GM19328 (cell line): ENCODE data around the gene KLF11.
"Not testable (repeated sequence)": the region's sequence is repeated elsewhere in the genome, so short reads cannot be mapped to it uniquely, and the experiment has no call there.

Source experiments
- ATAC-seq: cut with Tn5 transposase; IDR thresholded peaks from one replicate; pipeline ENCODE4 v1.9.1; 2021; ENCODE audit warnings: mild to moderate bottlenecking, moderate library complexity; ENCODE audit not compliant: unreplicated experiment

Gene KLF11

DNA sequence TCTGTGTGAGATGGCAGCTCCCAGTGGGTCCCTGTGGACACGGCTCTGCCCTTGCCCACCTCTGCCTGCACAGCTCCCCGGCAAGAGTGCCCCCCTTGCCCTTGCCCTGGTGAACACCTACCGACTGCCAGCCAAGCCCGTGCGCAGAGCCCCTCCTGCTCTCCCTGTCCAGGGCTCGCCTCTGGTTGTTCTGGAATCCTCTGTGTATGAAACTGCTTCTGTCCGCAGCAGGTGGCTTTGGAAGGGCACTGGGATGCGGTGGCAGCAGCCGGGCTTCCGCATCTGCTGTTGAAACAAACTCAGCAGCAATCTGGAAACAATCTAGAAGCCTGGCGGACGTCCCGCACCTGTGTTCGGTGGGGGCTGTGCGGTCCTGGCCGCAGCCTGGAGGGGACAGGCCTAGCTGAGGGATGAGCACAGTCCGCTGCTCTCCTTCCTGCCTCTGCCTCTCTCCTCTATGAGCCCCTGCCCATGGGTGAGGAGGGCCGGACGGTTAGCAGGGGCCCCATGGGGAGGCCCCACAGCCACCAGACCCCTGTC is 34.0 kb upstream of the KLF11 start:
- no peak for ATAC-seq

DNA sequence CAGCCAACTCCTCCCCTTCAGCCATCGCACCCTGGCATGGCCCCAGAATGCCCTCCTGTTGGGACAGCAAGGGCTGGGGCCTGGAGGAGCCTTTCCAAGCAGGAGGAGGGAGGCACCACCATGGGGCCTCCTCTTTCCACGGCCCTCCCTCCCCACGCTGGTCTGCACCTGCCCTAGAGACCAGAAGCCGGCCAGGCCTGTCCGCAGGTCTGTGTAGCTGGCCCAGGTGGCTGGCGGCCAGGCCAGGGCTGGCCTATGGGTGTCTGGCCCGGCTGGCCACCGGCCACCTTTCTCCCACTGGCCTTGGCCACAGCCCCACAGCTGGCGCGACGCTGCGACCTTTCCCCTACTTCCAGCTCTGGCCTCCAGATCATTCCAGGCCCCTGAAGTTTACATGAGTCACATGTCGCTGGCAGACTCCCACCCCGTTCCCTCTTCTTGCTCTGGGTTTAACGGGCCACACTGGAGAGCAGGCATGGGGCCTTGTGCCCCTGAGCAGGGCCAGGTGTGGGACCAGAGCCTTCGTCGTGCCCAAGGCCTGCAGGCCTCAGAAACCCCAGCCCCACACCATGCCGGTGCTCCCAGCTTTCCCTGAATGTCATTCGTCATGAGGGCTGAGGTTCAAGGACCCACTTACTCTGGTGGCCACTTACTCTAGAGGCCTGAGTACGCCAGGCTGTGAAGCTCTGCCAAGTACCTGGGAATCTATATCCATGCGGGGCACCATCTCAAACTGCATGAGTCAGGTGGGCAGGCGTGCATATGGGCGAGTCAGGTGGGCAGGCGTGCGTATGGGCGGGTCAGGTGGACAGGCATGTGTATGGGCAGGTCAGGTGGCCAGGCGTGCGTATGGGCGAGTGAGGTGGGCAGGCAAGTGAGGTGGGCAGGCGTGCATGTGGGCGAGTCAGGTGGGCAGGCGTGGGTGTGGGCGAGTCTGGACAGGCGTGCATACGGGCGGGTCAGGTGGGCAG is 33.3 kb upstream of the KLF11 start:
- ATAC-seq: no peak

DNA sequence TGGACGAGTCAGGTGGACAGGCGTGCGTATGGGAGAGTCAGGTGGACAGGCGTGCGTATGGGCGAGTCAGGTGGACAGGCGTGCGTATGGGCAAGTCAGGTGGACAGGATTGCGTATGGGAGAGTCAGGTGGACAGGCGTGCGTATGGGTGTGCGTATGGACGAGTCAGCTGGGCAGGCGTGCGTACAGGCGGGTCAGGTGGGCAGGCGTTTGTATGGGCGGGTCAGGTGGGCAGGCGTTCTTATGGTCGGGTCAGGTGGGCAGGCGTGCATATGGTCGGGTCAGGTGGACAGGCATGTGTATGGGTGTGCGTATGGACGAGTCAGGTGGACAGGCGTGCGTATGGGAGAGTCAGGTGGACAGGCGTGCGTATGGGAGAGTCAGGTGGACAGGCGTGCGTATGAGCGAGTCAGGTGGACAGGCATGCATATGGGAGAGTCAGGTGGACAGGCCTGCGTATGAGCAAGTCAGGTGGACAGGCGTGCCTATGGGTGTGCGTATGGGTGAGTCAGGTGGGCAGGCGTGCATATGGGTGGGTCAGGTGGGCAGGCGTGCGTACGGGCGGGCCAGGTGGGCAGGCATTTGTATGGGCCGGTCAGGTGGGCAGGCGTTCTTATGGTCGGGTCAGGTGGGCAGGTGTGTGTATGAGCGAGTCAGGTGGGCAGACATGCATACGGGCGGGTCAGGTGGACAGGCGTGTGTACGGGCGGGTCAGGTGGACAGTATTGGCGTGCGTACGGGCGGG is 32.3 kb upstream of the KLF11 start:
- not testable (repeated sequence) for ATAC-seq

DNA sequence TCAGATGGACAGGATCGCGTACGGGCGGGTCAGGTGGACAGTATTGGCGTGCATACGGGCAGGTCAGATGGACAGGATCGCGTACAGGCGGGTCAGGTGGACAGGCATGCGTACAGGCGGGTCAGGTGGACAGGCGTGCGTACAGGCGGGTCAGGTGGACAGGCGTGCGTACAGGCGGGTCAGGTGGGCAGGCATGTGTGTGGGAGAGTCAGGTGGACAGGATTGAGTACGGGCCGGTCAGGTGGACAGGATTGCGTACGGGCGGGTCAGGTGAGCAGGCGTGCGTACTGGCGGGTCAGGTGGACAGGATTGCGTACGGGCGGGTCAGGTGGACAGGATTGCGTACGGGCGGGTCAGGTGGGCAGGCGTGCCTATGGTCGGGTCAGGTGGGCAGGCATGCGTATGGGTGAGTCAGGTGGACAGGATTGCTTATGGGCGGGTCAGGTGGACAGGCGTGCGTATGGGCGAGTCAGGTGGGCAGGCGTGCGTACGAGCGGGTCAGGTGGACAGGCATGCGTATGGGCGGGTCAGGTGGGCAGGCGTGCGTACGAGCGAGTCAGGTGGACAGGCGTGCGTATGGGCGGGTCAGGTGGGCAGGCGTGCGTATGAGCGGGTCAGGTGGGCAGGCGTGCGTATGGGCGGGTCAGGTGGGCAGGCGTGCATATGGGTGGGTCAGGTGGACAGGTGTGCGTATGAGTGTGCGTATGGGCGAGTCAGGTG is 31.6 kb upstream of the KLF11 start:
- ATAC-seq: not testable (repeated sequence)

DNA sequence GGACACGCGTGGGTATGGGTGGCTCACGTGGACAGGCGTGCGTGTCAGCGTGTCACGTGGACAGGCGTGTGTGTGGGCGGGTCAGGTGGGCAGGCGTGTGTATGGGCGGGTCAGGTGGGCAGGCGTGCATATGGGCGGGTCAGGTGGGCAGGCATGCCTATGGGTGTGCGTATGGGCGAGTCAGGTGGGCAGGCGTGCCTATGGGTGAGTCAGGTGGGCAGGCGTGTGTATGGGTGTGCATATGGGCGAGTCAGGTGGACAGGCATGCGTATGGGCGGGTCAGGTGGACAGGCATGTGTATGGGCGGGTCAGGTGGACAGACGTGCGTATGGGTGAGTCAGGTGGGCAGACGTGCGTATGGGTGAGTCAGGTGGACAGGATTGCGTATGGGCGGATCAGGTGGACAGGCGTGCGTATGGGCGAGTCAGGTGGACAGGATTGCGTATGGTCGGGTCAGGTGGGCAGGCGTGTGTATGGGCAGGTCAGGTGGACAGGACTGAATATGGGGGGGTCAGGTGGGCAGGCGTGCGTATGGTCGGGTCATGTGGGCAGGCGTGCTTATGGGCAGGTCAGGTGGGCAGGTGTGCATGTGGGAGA is 30.9 kb upstream of the KLF11 start:
- not testable (repeated sequence) for ATAC-seq

DNA sequence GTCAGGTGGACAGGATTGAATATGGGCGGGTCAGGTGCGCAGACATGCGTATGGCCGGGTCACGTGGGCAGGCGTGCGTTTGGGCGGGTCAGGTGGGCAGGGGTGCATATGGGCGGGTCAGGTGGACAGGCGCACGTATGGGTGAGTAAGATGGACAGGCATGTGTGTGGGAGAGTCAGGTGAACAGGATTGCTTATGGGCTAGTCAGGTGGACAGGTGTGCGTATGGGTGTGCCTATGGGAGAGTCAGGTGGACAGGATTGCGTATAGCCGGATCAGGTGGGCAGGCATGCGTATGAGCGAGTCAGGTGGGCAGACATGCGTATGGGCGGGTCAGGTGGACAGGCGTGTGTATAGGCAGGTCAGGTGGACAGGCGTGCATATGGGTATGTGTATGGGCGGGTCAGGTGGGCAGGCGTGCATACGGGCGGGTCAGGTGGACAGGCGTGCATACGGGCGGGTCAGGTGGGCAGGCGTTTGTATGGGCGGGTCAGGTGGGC is 30.3 kb upstream of the KLF11 start:
- no peak for ATAC-seq

DNA sequence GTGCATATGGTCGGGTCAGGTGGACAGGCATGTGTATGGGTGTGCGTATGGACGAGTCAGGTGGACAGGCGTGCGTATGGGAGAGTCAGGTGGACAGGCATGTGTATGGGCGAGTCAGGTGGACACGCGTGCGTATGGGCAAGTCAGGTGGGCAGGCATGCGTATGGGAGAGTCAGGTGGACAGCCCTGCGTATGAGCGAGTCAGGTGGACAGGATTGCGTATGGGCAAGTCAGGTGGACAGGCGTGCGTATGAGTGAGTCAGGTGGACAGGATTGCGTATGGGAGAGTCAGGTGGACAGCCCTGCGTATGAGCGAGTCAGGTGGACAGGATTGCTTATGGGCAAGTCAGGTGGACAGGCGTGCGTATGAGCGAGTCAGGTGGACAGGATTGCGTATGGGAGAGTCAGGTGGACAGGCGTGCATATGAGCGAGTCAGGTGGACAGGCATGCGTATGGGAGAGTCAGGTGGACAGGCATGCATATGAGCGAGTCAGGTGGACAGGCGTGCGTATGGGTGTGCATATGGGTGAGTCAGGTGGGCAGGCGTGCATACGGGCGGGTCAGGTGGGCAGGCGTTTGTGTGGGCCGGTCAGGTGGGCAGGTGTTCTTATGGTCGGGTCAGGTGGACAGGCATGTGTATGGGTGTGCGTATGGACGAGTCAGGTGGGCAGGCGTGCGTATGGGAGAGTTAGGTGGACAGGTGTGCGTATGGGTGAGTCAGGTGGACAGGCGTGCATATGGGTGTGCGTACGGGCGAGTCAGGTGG is 29.5 kb upstream of the KLF11 start:
- not testable (repeated sequence) for ATAC-seq

DNA sequence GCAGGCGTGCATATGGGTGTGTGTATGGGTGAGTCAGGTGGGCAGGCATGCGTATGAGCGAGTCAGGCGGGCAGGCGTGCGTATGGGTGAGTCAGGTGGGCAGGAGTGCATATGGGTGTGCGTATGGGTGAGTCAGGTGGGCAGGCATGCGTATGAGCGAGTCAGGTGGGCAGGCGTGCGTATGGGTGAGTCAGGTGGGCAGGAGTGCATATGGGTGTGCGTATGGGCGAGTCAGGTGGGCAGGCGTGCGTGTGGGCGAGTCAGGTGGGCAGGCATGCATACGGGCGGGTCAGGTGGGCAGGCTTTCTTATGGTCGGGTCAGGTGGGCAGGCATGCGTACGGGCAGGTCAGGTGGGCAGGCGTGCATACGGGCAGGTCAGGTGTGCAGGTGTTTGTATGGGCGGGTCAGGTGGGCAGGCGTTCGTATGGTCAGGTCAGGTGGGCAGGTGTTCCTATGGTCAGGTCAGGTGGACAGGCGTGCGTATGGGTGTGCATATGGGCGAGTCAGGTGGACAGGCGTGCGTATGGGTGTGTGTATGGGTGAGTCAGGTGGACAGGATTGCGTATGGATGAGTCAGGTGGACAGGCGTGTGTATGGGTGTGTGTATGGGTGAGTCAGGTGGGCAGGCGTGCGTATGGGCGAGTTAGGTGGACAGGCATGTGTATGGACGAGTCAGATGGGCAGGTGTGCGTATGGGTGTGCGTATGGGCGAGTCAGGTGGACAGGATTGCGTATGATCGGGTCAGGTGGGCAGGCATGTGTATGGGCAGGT is 28.7 kb upstream of the KLF11 start:
- no peak for ATAC-seq

DNA sequence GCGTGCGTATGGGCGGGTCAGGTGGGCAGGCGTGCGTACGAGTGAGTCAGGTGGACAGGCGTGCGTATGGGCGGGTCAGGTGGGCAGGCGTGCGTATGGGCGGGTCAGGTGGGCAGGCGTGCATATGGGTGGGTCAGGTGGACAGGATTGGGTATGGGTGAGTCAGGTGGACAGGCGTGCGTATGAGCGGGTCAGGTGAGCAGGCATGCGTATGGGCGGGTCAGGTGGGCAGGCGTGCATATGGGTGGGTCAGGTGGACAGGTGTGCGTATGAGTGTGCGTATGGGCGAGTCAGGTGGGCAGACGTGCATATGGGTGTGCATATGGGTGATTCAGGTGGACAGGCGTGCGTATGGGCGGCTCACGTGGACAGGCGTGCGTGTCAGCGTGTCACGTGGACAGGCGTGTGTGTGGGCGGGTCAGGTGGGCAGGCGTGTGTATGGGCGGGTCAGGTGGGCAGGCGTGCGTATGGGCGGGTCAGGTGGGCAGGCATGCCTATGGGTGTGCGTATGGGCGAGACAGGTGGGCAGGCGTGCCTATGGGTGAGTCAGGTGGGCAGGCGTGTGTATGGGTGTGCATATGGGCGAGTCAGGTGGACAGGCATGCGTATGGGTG is 27.9 kb upstream of the KLF11 start:
- ATAC-seq: not testable (repeated sequence)

DNA sequence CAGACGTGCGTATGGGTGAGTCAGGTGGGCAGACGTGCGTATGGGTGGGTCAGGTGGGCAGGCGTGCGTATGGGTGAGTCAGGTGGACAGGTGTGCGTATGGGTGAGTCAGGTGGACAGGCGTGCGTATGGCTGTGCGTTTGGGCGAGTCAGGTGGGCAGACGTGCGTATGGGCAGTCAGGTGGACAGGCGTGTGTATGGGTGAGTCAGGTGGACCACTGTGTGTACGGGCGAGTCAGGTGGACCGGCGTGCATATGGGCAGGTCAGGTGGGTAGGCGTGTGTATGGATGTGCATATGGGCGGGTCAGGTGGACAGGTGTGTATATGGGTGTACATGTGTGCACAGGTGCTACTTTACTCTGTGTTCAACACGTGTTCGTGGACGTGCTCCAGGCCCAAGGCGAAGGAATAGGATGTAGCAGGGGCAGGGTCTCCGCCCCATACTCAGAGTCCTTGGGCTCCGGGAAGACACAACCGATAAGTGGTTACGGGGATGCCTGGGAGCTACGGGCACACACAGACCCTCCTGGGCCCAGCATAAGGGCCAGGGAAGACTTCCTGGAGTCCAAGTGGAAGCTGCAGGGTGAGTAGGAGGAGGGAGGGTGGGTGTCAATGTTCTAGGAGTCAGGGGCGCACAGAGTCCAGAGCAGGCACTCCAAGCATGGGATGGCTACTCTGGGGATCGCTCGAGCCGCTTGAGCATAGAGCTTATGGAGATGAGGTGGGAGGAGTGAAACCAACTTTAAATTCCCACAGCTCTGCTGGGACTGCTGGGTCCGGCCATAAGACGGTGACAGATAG is 27.1 kb upstream of the KLF11 start:
- ATAC-seq: no peak

DNA sequence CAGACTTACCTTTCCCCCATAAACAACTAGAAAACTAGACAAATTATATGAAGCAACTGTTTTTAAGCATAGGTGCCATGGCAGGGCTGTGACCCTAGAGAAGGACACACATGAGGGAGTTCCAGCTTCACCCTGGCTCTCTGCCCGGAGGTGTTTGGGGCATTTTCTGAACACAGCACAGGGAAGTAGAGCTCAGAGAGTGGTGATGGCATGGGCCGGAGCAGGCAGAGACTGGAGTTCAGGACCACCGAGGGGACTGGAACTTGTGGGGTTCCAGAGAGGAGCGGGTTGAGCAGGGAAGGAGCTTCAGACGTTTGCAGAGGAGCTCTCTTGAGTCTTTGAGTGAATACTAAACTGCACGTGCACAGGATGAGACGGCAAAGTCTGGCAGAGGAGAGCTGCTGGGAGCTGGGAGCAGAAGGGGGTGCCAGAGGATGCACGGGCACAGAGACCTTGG is 26.5 kb upstream of the KLF11 start:
- no peak for ATAC-seq

DNA sequence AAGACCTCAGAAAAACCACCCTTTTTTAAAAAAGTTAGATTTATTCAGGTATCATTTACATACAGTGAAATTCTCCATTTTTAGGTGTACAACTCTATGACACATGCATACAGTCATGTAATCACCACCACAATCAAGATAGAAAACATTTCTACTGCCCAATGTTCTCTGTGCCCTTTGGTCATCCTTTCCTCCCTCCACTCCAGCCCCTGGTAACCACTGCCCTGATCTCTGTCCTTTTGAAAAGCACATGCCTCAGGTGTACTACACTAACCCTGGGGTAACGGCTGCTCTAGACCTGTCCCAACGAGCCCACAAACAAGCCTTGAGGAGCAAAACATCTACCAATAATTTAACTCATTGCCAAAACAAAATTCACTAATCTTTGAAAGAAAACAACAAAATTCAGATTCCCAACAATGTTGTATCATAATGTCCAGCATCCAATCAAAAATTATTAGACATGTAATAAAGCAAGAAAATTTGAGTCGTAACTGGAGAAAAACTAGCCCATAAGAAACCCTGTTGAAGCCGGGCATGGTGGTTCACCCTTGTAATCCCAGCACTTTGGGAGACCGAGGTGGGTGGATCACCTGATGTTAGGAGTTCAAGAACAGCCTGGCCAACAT is 25.9 kb upstream of the KLF11 start:
- no peak for ATAC-seq

DNA sequence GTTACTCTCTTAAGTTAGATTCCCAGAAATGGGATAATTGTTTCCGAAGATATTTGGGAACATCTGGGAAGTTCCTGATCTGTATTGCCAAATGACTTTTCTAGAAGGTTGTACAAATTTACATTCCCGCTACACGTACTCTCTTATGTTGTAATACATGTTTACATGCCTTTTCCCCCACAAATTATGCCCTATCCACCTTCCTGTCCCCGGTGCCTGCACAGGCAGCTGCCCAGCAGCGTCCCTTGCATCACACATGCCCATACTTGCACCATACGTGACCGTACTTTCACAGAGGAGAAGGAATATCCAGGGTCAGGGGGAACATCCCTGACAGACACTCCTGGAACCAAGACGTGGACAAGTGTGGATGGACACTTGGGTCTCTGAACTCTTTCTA is 24.2 kb upstream of the KLF11 start:
- no peak for ATAC-seq

DNA sequence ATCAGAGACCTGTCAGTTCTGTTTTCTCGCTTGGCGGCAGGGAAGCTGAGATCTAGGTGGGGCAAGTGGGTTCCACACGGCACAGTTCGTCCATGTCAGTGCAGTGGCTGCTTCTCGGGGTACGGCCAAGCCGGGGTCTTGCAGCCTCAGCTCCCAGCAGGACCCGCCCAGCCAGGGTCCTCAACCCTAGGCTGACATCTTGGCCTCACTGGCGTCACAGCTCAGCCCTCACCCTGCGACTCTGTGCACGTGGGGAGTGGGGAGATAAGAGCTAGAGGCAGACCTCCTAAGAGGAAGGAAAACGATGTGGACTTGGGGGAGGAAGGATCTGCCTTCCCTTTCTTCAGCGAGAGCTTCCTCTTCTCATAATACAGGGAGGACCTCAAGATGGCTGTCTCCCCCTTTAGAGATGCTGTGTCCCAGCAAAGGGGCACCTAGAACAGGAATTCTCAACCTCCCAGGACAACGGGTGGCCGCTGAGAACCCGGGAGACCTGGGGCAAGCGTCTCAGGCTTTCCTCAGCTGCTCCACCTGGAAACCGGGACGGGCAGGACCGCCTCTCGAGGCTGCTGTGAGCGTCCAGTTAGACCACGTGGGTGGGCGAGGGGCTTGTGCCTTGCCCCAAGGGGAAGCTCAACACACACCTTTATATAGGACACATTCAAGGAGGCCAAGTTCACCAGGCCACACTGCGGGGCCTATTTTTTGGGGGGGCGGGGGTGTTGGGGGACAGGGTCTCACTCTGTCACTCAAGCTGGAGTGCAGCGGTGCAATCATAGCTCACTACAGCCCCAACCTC is 23.5 kb upstream of the KLF11 start:
- no peak for ATAC-seq

DNA sequence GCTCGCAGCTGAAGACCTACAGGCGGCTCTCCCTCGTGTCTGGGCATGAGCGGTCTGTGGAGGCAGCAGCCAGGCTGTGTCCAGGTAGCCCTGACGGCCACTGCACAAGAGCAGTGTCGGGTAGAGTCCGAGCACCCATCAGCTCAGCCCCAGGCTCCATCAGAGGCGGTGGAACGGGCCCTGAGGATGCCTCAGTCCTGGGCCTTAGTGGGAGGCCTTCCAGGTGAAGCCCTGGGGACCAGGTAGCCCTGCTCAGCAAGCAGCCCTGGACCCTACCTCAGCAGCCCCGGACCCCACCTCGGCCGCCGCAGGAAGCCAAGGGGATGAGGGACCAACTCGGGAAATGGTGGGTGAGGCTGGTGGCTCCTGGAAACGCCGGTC is 21.3 kb upstream of the KLF11 start:
- no peak for ATAC-seq

DNA sequence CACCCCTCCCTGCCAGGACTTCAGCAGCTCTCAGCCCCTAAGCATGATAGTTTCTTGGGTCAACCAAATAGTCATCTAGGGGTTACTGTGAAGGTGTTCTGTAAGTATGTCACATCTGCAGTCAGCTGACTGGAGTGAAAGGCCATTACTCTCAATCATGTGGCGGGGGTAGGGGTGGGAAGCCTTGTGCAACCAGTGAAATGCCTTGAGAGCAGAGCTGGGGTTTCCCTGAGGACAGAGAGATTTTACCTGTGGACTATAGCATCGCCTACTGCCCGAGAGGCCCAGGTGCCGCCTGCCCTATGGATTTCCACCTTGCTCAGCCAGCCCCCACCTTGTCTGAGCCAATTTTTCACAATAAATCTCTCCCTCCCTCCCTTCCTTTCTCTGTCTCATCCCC is 20.9 kb upstream of the KLF11 start:
- no peak for ATAC-seq
